ENCODE data around the gene MPV17L2.
"Not testable (repeated sequence)": the region's sequence is repeated elsewhere in the genome, so short reads cannot be mapped to it uniquely, and the experiment has no call there.

Gene MPV17L2

DNA sequence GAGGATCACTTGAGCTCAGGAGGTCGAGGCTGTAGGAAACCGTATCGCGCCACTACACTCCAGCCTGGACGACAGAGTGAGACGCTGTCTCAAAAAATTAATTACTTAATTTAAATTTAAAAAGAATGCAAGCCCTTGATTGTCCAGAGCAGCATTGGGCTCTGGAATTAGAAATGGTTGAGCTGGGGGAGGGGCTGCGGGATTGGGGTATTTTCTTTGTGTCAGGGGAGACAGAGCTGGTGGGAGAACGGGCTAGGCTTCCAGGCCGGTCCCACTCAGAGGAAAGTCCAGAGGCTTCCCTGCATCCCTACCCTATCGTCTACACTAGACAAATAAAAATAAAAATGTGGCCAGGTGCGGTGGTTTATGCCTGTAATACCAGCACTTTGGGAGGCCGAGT, 13.0 kb downstream of the MPV17L2 start:
- Histone ChIP-seq H3K36me3 (ENCODE audit: insufficient read depth, low read length) (no peaks in the 10 kb centered on the region), H3K4me1 (ENCODE audit: insufficient read depth, low read length) (no peaks in the 10 kb centered on the region; the same call in 1 of the 2 replicates), H3K9me3 (ENCODE audit: control insufficient read depth, insufficient read depth, low read length) (no peaks in the 10 kb centered on the region), H3K9ac (ENCODE audit: low read depth, low read length) (peak overlapping the region; percentile 78)

DNA sequence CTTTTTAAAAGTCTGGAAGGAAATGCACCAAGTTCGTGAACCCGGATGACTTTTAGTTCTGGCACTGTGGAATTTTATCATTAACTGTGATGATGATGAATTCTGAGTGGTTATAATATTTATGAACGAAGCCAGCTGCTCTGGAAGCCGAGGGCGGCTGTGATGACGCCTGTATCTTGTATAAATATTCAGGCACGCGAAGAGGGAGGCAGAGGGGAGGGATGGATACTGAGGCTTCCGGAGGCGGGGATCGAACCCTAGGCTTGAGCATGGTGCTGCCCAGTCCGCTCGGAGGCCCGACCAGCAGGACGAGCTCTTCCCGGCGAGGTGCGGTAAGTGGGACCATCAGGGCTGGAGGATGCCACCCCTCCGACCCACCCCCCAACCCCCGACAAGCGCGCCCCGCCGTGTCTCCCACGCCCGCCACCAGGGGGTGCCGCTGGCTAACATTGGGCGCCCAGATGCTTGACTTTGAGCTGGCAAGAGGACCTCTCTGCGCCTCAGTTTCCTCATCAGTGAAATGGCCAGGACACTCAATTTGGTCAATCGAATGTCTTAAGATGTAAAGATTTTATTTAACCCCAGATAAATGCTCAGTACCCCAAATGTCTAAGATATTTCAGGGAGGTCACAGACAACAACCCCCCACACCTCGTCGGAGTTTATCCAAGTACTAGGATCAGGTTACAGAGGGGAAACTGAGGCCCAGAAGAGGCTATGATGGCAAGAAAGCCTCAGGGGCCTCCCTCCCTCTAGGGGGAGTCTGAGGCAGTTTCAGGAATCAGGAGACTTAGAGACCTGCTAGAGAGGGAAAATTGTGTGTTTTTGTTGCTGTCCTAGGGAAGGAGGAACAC, 15.3 kb downstream of the MPV17L2 start:
- no peaks in the 10 kb centered on the region for H3K36me3 ChIP-seq (ENCODE audit: insufficient read depth, low read length)
- H3K4me1 ChIP-seq (ENCODE audit: insufficient read depth, low read length) = no peaks in the 10 kb centered on the region; the same call in 1 of the 2 replicates
- H3K9ac ChIP-seq (ENCODE audit: low read depth, low read length) = peak overlapping the region; percentile 15; the same call in 1 of the 2 replicates
- no peaks in the 10 kb centered on the region for H3K9me3 ChIP-seq (ENCODE audit: control insufficient read depth, insufficient read depth, low read length)

DNA sequence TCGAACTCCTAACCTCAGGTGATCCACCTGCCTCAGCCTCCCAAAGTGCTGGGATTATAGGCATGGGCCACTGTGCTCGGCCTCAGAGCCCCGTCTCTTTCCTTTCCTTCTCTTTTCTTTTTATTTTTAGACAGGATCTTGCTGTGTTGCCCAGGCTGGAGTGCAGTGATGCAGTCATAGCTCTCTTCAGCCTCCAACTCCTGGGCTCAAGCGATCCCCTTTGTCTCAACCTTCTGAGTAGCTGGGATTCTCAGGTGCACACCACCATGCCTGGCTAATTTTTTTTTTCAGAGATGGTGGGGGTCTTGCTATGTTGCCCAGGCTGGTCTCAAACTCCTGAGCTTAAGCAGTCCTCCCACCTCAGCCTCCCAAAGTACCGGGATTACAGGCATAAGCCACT, 16.9 kb downstream of the MPV17L2 start:
- H3K36me3 ChIP-seq (ENCODE audit: insufficient read depth, low read length); H3K4me1 ChIP-seq (ENCODE audit: insufficient read depth, low read length); H3K9me3 ChIP-seq (ENCODE audit: control insufficient read depth, insufficient read depth, low read length); H3K9ac ChIP-seq (ENCODE audit: low read depth, low read length): not testable (repeated sequence)

DNA sequence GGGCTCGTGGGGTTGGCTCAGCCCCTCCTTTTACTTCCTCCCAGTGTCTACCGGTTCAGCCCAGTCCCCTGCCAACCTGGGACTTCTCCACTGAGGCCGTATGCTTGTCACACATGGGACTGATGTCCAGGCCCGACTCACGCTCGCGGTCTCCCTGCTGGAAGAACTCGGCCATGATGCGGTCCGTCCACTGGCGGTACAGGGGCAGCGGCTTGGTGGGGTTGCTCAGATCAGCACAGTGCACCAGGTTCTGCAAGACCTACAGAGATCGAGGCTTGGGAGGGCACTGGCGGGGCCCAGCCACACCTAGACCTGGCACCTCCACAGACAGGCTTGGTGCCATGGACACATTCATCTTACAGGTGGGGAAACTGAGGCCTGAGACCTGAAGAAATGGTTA, 18.7 kb downstream of the MPV17L2 start:
- H3K9me3 ChIP-seq (ENCODE audit: control insufficient read depth, insufficient read depth, low read length) = no peaks in the 10 kb centered on the region
- H3K9ac ChIP-seq (ENCODE audit: low read depth, low read length) = no peak overlapping the region
- H3K36me3 ChIP-seq (ENCODE audit: insufficient read depth, low read length) = no peaks in the 10 kb centered on the region
- no peaks in the 10 kb centered on the region for H3K4me1 ChIP-seq (ENCODE audit: insufficient read depth, low read length)

DNA sequence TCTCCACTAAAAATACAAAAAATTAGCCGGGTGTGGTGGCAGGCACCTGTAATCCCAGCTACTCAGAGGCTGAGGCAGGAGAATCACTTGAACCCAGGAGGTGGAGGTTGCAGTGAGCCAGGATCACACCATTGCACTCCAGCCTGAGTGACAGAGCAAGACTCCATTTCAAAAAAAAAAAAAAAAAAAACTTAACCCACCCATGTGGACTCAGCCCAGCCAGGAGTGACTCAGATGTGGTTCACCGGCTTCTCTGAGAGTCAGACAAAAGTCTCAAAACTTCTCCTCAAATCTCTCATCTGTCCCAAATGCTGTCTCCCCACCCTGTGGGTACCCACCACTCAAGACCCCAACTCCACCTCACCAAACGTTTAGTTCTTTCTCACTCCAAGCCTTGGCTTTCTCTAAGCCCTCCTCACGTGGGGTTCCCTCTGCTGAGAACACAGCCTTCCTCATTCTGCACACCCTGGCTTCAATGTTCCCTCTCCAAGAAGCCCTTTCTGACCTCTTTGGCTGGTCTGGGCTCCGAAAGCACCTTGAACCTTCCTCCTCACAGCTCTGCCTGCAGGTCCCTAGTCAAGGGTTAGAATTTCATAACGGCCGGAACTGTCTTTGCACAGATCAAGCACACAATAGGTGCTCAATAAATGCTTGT, 21.9 kb downstream of the MPV17L2 start:
- H3K9ac ChIP-seq (ENCODE audit: low read depth, low read length) = no peak overlapping the region
- no peaks in the 10 kb centered on the region for H3K9me3 ChIP-seq (ENCODE audit: control insufficient read depth, insufficient read depth, low read length)
- H3K36me3 ChIP-seq (ENCODE audit: insufficient read depth, low read length) = no peaks in the 10 kb centered on the region
- no peaks in the 10 kb centered on the region for H3K4me1 ChIP-seq (ENCODE audit: insufficient read depth, low read length)

DNA sequence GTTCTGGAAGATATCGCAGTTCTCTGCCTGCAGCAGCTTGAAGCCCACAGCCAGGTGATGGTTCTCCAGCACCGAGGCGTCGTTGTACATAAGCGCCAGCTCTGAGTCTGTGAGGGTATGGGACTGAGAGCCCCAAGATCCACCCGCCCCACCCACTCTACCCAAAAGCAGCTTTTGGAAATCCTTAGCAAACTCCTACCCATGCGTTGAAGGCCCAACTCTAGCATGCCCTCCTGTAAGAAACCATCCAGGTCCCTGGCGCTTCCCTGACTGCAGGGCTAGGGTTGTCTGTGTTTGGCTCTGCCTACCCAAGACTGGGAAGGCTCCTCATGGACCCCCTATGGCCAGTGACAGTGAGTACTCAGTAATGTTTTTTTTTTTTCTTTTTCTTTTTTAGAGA, 23.8 kb downstream of the MPV17L2 start:
- Histone ChIP-seq H3K9ac (ENCODE audit: low read depth, low read length) (no peak overlapping the region), H3K4me1 (ENCODE audit: insufficient read depth, low read length) (no peaks in the 10 kb centered on the region), H3K9me3 (ENCODE audit: control insufficient read depth, insufficient read depth, low read length) (no peaks in the 10 kb centered on the region), H3K36me3 (ENCODE audit: insufficient read depth, low read length) (no peaks in the 10 kb centered on the region)

DNA sequence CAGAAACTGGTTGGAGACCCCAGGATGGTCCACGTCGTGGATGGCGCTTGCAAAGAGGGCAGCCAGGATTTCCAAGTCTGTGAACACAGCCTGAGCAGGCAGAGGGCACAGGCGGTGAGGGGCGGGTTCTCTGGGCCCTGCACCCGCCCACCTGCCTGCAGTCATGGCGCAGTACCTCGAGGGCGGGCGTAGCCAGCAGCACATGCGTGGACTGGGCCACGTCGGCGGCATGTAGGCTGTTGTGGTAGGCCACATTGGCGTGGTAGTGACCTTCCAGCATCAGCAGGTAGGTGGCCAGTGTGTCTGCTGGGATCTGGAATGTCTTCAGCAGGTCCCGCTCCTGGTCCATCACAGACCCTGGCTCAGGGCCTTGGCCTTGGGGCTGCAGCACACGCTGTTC, 25.1 kb downstream of the MPV17L2 start:
- Histone ChIP-seq H3K9ac (ENCODE audit: low read depth, low read length) (no peak overlapping the region), H3K4me1 (ENCODE audit: insufficient read depth, low read length) (no peaks in the 10 kb centered on the region; the same call in 1 of the 2 replicates)

DNA sequence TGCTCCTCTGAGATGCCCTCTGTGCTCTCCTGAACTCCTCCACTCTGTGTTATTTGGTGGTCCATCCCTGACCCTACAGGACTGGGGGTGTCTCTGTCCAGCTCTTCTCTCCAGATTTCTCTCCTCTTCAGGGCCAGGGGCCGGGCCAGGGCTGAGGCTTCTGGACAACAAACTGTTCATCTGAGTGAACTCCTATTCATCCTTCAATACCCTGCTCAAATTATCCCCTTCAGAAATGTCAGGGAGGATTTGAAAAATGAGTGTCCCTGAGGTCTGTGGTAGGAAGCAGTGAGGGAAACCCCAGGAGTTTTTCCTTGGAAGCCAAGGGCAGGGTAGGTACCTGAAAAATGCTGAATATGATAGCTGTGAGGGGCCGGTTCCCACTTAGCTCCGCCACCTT, 25.6 kb downstream of the MPV17L2 start:
- H3K4me1 ChIP-seq (ENCODE audit: insufficient read depth, low read length) = no peaks in the 10 kb centered on the region; the same call in 1 of the 2 replicates

More for the DNA sequence above, 25.1 kb downstream of the MPV17L2 start:
- no peaks in the 10 kb centered on the region for H3K9me3 ChIP-seq (ENCODE audit: control insufficient read depth, insufficient read depth, low read length)
- no peaks in the 10 kb centered on the region for H3K36me3 ChIP-seq (ENCODE audit: insufficient read depth, low read length)

DNA sequence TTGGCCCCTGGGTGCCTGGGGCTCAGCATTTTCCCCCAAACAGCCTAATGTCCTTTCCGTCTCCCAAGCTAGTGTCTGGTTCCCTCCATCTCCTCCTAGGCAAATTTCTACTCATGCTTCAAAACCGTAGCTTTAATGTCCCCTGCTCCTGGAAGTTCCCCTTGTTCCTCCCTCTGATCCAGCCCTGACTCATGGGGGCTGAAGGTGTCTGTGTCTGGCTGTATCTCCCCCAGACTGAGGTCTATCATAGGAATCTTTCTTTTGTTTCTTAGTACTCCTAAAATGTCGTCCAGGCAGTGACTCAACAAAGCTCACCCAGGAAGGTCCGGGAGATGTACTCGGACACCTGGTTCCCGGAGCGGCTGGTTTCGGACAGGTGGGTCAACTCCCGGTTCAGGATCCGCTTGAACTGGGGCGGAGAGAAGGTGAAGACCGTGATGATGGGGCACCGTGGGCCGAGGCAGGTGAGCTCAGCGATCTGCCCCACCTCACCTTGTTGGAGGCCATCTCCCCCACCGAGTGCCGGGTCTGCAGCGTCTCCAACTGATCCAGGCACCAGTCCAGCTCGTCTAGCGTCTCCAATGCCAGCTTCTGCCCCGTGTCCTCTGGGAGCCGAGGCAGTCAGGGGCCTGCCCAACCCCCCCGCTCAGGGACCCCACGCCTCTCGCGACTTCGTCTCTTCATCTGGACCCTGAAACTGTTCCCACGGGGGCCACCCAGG, 27.1 kb downstream of the MPV17L2 start:
- no peaks in the 10 kb centered on the region; the same call in 1 of the 2 replicates for H3K4me1 ChIP-seq (ENCODE audit: insufficient read depth, low read length)
- H3K9ac ChIP-seq (ENCODE audit: low read depth, low read length) = peak overlapping the region; percentile 37; the same call in 1 of the 2 replicates

More for the DNA sequence above, 25.6 kb downstream of the MPV17L2 start:
- H3K9me3 ChIP-seq (ENCODE audit: control insufficient read depth, insufficient read depth, low read length) = no peaks in the 10 kb centered on the region
- no peaks in the 10 kb centered on the region for H3K36me3 ChIP-seq (ENCODE audit: insufficient read depth, low read length)
- H3K9ac ChIP-seq (ENCODE audit: low read depth, low read length) = no peak overlapping the region

DNA sequence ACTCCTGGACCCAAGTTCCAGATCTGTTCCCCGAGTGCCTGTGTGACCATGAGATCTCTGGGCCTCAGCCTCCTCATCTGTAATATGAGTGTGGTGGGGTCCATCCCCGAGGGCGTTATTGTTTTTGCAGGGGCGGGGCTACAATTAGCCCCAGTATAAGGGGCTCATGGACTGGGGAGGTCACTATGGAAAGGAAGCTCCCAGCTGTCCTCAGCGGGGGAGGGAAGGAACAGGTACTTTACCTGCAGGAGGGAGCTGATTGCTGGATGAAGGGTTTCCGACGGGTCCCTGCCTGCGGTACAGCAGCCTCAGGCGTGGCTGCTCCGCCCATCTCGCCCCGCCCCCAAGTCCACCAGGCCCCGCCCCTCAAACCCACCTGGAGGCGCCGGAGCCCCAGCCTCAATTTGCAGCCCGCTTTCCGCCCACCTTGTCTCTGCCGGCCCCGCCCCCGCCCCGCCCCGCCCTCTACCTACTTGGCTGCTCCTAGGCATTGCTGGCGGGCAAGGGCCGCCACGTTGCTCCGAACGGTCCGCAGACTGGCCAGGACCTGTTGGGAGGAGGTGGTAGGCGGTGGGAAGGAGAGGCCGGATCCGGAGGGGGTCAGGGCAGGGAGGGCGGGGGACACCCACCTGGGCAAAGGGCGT, 27.7 kb downstream of the MPV17L2 start:
- Histone ChIP-seq H3K36me3 (ENCODE audit: insufficient read depth, low read length) (no peaks in the 10 kb centered on the region), H3K9me3 (ENCODE audit: control insufficient read depth, insufficient read depth, low read length) (no peaks in the 10 kb centered on the region), H3K4me1 (ENCODE audit: insufficient read depth, low read length) (no peaks in the 10 kb centered on the region; the same call in 1 of the 2 replicates), H3K9ac (ENCODE audit: low read depth, low read length) (peak overlapping the region; percentile 42; the same call in 1 of the 2 replicates)

More for the DNA sequence above, 27.1 kb downstream of the MPV17L2 start:
- H3K36me3 ChIP-seq (ENCODE audit: insufficient read depth, low read length) = no peaks in the 10 kb centered on the region
- no peaks in the 10 kb centered on the region for H3K9me3 ChIP-seq (ENCODE audit: control insufficient read depth, insufficient read depth, low read length)

DNA sequence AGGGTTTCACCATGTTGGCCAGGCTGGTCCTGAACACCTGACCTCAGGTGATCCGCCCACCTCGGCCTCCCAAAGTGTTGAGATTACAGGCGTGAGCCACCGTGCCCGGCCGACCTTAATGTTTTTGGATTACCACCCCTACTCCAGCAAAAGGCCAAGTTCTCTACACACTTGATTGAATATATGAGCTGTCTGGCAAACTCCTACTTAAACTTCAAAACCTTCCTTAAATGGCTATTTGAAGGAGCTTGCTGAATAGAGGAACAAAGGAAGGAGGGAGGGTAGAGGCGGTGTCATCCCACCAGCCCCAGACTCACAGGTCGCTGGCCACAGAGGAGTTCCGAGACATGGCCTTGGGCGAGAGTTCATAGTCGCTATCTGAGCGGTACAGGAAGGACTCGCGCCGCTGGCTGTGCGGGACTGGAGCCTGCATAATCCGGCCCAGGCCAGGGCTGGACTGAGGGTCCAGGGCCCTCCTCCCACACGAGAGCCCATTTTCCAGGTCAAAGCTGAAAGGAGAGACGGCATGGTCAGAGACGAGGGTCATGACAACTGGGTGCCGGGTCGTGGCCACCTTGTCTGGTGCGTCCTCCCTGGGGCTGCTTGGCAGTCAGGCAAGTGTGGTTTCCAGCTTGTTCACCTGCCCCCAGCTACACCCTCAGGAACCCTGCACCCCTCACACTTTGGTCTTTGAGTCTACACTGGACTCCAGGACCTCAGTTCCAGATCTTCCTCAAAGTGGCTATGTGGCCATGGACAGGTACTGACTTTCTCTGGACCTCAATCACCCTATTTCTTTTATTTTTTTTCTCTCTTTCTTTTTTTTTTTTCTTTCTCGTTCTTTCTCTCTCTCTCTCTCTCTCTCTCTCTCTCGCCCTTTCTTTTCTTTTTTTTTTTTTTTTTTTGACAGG, 29.1 kb downstream of the MPV17L2 start:
- Histone ChIP-seq H3K36me3 (ENCODE audit: insufficient read depth, low read length) (no peaks in the 10 kb centered on the region), H3K4me1 (ENCODE audit: insufficient read depth, low read length) (no peaks in the 10 kb centered on the region; the same call in 1 of the 2 replicates), H3K9ac (ENCODE audit: low read depth, low read length) (no peak overlapping the region), H3K9me3 (ENCODE audit: control insufficient read depth, insufficient read depth, low read length) (no peaks in the 10 kb centered on the region)

DNA sequence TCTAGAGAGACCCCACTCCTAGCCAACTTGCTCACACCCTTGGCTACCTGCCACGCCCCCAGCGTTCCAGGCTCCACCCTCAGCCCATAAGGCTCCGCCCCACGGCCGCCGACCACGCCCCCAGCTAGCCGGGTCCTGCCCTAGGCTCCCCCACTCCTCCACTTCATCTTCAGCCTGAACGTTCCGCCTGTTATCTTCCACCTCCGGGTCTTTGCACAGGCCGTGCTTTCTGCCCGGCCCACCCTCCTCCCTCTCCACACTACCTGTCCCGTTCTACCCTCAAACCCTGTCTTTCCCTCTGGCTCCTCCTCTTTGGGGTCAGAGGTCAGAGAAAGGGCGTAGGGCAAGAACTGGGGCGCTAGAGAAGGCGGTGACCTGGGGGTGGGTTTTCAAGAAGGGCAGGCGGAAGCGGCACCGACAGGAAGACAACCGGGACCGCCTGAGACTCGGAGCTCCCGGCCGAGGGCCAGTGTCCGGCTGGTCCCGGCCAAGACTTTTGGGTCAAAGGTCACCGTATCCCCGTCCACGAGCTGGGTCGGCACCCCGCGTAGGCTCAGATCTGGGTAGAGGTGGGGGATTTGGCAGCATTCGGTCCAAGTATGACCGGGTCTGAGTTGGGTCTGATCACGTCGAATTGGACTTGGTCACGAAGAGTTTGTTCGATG, 31.0 kb downstream of the MPV17L2 start:
- Histone ChIP-seq H3K4me1 (ENCODE audit: insufficient read depth, low read length) (no peaks in the 10 kb centered on the region; the same call in 1 of the 2 replicates), H3K9me3 (ENCODE audit: control insufficient read depth, insufficient read depth, low read length) (no peaks in the 10 kb centered on the region), H3K9ac (ENCODE audit: low read depth, low read length) (peak overlapping the region; percentile 97), H3K36me3 (ENCODE audit: insufficient read depth, low read length) (no peaks in the 10 kb centered on the region)

Measured in ES-I3 (cell line).